DND-41 (cell line): Measurements from ENCODE around the gene TEAD1.

ENCODE experiments used
- EZH2 ChIP-seq: IDR thresholded peaks from 3 replicates; pipeline ENCODE4 v1.6.1; 2012; ENCODE audit warnings: borderline replicate concordance, low read depth, mild to moderate bottlenecking, moderate library complexity, low read length, inconsistent platforms; ENCODE audit not compliant: severe bottlenecking
- TF ChIP-seq, protein P1 (sequence below): IDR thresholded peaks from 2 replicates; pipeline ENCODE4 v1.5.1; 2012; ENCODE audit warnings: borderline replicate concordance, low read length, moderate library complexity, mild to moderate bottlenecking; ENCODE audit not compliant: poor library complexity, severe bottlenecking; ENCODE audit errors: extremely low read depth

DNA sequence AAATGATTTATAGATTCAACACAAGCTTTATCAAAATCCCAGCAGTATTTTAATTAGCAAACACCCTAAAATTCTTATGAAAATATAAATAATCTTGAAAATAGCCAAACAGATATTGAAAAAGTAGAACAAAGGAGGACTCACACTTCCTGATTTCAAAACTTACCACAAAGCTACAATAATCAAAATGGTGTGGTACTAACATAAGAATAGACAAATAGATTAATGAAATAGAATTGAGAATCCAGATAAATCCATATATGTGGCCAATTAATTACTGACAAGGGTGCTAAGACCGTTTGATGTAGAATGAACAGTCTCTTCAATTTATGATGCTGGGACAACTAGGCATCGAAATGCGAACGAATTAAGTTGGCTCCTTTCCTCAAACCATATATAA, 49.6 kb upstream of the TEAD1 start:
- TF ChIP-seq, protein P1, sequence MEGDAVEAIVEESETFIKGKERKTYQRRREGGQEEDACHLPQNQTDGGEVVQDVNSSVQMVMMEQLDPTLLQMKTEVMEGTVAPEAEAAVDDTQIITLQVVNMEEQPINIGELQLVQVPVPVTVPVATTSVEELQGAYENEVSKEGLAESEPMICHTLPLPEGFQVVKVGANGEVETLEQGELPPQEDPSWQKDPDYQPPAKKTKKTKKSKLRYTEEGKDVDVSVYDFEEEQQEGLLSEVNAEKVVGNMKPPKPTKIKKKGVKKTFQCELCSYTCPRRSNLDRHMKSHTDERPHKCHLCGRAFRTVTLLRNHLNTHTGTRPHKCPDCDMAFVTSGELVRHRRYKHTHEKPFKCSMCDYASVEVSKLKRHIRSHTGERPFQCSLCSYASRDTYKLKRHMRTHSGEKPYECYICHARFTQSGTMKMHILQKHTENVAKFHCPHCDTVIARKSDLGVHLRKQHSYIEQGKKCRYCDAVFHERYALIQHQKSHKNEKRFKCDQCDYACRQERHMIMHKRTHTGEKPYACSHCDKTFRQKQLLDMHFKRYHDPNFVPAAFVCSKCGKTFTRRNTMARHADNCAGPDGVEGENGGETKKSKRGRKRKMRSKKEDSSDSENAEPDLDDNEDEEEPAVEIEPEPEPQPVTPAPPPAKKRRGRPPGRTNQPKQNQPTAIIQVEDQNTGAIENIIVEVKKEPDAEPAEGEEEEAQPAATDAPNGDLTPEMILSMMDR = no peak
- no peak for TF ChIP-seq EZH2
